ENCODE results near the gene PDE4D. TPM values are rescaled to one million over a fixed set of nuclear protein-coding genes. Genes with fewer than 3 reads are reported as not detected.

The PDE4D gene
- total and polyA plus RNA-seq, 10 of the 15 experiments (the other 5 are each of a cell fraction or from before 2014, with no cell fraction given) = 0.87 to 4.1 (median 2.2) TPM

- intact Hi-C loops (cut with micrococcal nuclease; ENCODE audit: unreplicated experiment) = no loop called here
- TF ChIP-seq ZSCAN29 (IDR thresholded peaks at IDR 0.05) (no peak), TCF7 (IDR thresholded peaks at IDR 0.05; ENCODE audit: borderline replicate concordance) (no peak), YBX1 (IDR thresholded peaks at IDR 0.05) (no peak), SUZ12 (IDR thresholded peaks at IDR 0.05; ENCODE audit: unreplicated experiment) (no peak), TAF1 (IDR thresholded peaks at IDR 0.05; ENCODE audit: borderline replicate concordance, low read depth, low read length) (no peak)
- Histone ChIP-seq H3K79me2 (ENCODE audit: control insufficient read depth, insufficient read depth, low read length) (no peaks in the 10 kb centered on the region), H3K27me3 (replicated peaks in 1 of 2; ENCODE audit: control insufficient read depth in 2 of 2, insufficient read depth in 2 of 2, low read length in 1 of 2) (no peaks in the 10 kb centered on the region; a peak in 2 of 4 replicates), H3K9me3 (replicated peaks; ENCODE audit: control insufficient read depth, insufficient read depth, low read length) (no peaks in the 10 kb centered on the region), H3K27ac (ENCODE audit: control insufficient read depth, insufficient read depth) (no peak overlapping the region), H3K4me3 (no peak overlapping the region), H3K4me2 (ENCODE audit: control insufficient read depth, insufficient read depth) (no peak overlapping the region), H4K20me1 (ENCODE audit: control insufficient read depth, insufficient read depth) (no peaks in the 10 kb centered on the region), H2AFZ (ENCODE audit: control insufficient read depth, low read depth, low read length) (no peak overlapping the region), H3K36me3 (ENCODE audit: control insufficient read depth in 2 of 2, insufficient read depth in 2 of 2, low read length in 1 of 2) (no peaks in the 10 kb centered on the region), H3K9ac (ENCODE audit: control insufficient read depth, insufficient read depth, low read length) (no peak overlapping the region), H3K4me1 (ENCODE audit: control insufficient read depth, insufficient read depth, low read length) (no peaks in the 10 kb centered on the region)
- CTCF ChIA-PET = interaction anchor here (1.2 to 2.1 kb wide), 3 partner anchors 13 to 127 kb away, joined by 3 to 7 read pairs (median 4); no protein-coding TSS in a partner anchor
- SMC1A ChIA-PET (ENCODE audit: uncharacterized antibody, unreplicated experiment) = interaction anchor here (1.2 kb wide), 1 partner anchor 33 kb away, joined by 4 read pairs; no protein-coding TSS in a partner anchor
- WGBS (ENCODE audit: insufficient coverage, insufficient replicate concordance, low lambda C conversion rate, missing lambda C conversion rate) = 33% methylated on average over 9 of the region's 9 CpGs
- ATAC-seq (no peak), FAIRE-seq (no peak), DNase-seq (ENCODE audit: low read depth, low spot score) (no peak)
- POLR2A ChIA-PET = no interaction called here
- BruUV-seq (replicated peaks) = no TSS peak
- RAD21 ChIA-PET (ENCODE audit: unreplicated experiment) = no interaction called here
- in situ Hi-C loops (cut with MboI) = no loop called here
These were observed 732.1 kb downstream of the PDE4D start for GRCh38 chr5:59161221-59162105.

All from GM12878 (cell line).